IMR-90 (cell line): ENCODE data around the gene DVL2. TPM values are rescaled to one million over a fixed set of nuclear protein-coding genes. Genes with fewer than 3 reads are reported as not detected.
A peak's percentile ranks its signal among the peaks of the same experiment; 100 is the strongest.

ENCODE experiments used
- ATAC-seq: fragments of 200-7000 bp; cut with Tn5 transposase; 2 replicates; pipeline ENCODE4 v1.9.1; 2020; ENCODE audit warnings: low read depth, mild to moderate bottlenecking, moderate library complexity
- BruUV-seq: library from RNA; stranded (reverse); fragments of 400-500 nt; replicated peaks from 2 replicates; lab custom pipeline; 2021; lab: Mats Ljungman, UMichigan
- CTCF ChIA-PET: fragments of 300-600 bp; formaldehyde crosslinking; extraction: SDS; loops from one replicate; lab custom pipeline; 2021; ENCODE audit warnings: antibody characterized with exemption; lab: Yijun Ruan, JAX
- POLR2A ChIA-PET: fragments of 300-600 bp; sonication (Branson Sonifier 250); formaldehyde crosslinking; loops from one replicate; lab custom pipeline; 2022; ENCODE audit warnings: antibody characterized with exemption; ENCODE audit not compliant: unreplicated experiment; lab: Charles Lee
- DNase-seq: peaks from one replicate; pipeline ENCODE4 v3.0.0; 2013
- H2AFZ ChIP-seq: replicated peaks from 2 replicates; pipeline ENCODE3; 2013; ENCODE audit warnings: low read length, mild to moderate bottlenecking; ENCODE audit not compliant: poor library complexity
- H2AK5ac ChIP-seq: 2 replicates; pipeline ENCODE4 v1.6.1; 2013; ENCODE audit warnings: low read depth, low read length, inconsistent platforms
- H2AK9ac ChIP-seq: replicated peaks from 2 replicates; pipeline ENCODE3; 2013; ENCODE audit warnings: mild to moderate bottlenecking, low read depth, low read length, moderate library complexity; ENCODE audit not compliant: poor library complexity
- H2BK120ac ChIP-seq: 2 replicates; pipeline ENCODE4 v1.6.1; 2013; ENCODE audit warnings: low read depth, low read length, inconsistent platforms
- H2BK15ac ChIP-seq: 3 replicates; pipeline ENCODE4 v1.6.1; 2013; ENCODE audit warnings: low read depth, low read length, inconsistent platforms
- H2BK20ac ChIP-seq: 2 replicates; pipeline ENCODE4 v1.6.1; 2013; ENCODE audit warnings: low read depth, mild to moderate bottlenecking, inconsistent platforms, low read length, moderate library complexity
- H2BK5ac ChIP-seq: 2 replicates; pipeline ENCODE4 v1.6.1; 2013; ENCODE audit warnings: mild to moderate bottlenecking, low read depth, low read length, inconsistent platforms; ENCODE audit not compliant: poor library complexity, severe bottlenecking
- H3K14ac ChIP-seq: replicated peaks from 2 replicates; pipeline ENCODE4 v1.6.1; 2013; ENCODE audit warnings: low read depth, low read length, inconsistent platforms
- H3K18ac ChIP-seq: 2 replicates; pipeline ENCODE4 v1.6.1; 2013; ENCODE audit warnings: low read depth, low read length, control low read depth
- H3K23ac ChIP-seq: 2 replicates; pipeline ENCODE4 v1.6.1; 2013; ENCODE audit warnings: low read depth, low read length, inconsistent platforms
- H3K27ac ChIP-seq: 2 replicates; pipeline ENCODE4 v1.5.1; 2013; ENCODE audit warnings: mild to moderate bottlenecking, control low read depth, low read length; ENCODE audit not compliant: insufficient read depth
- H3K27me3 ChIP-seq: 2 replicates; pipeline ENCODE4 v1.6.1; 2013; ENCODE audit warnings: low read length; ENCODE audit not compliant: control insufficient read depth, insufficient read depth
- H3K36me3 ChIP-seq: 2 replicates; pipeline ENCODE4 v1.6.1; 2013; ENCODE audit warnings: low read length, mixed read lengths; ENCODE audit not compliant: control insufficient read depth, insufficient read depth
- H3K4ac ChIP-seq: 2 replicates; pipeline ENCODE4 v1.6.1; 2013; ENCODE audit warnings: low read depth, low read length, inconsistent platforms
- H3K4me1 ChIP-seq: 2 replicates; pipeline ENCODE4 v1.6.1; 2013; ENCODE audit warnings: low read length, mixed read lengths; ENCODE audit not compliant: control insufficient read depth, insufficient read depth
- H3K4me2 ChIP-seq: 2 replicates; pipeline ENCODE4 v1.6.1; 2013; ENCODE audit warnings: low read depth, mild to moderate bottlenecking, control low read depth, low read length, moderate library complexity
- H3K4me3 ChIP-seq: 2 replicates; pipeline ENCODE4 v1.5.1; 2013; ENCODE audit warnings: low read depth, mild to moderate bottlenecking, control low read depth, low read length, moderate library complexity; ENCODE audit not compliant: insufficient read depth
- H3K56ac ChIP-seq: 2 replicates; pipeline ENCODE4 v1.6.1; 2013; ENCODE audit warnings: low read length, inconsistent platforms; ENCODE audit not compliant: insufficient read depth; ENCODE audit errors: extremely low read depth
- H3K79me1 ChIP-seq, 2 experiments: 2 replicates each; pipeline ENCODE4 v1.6.1; 2013; ENCODE audit warnings: low read length in 2 of 2, inconsistent platforms in 1 of 2, low read depth in 1 of 2
- H3K9ac ChIP-seq: 2 replicates; pipeline ENCODE4 v1.6.1; 2013; ENCODE audit warnings: low read depth, low read length, control low read depth
- H3K9me1 ChIP-seq: 2 replicates; pipeline ENCODE4 v1.6.1; 2013; ENCODE audit warnings: low read length, inconsistent platforms; ENCODE audit not compliant: insufficient read depth
- H3K9me3 ChIP-seq: 2 replicates; pipeline ENCODE4 v1.6.1; 2013; ENCODE audit warnings: low read length; ENCODE audit not compliant: control insufficient read depth, insufficient read depth
- H4K20me1 ChIP-seq: 2 replicates; pipeline ENCODE4 v1.6.1; 2013; ENCODE audit warnings: low read length, inconsistent platforms; ENCODE audit not compliant: insufficient read depth
- H4K5ac ChIP-seq: 2 replicates; pipeline ENCODE4 v1.6.1; 2013; ENCODE audit warnings: mild to moderate bottlenecking, low read depth, low read length, control low read depth
- H4K8ac ChIP-seq, 2 experiments: 2 replicates each; pipeline ENCODE4 v1.6.1; 2013; ENCODE audit warnings: low read depth in 2 of 2, low read length in 2 of 2, control low read depth in 1 of 2, inconsistent platforms in 1 of 2
- H4K91ac ChIP-seq: 2 replicates; pipeline ENCODE4 v1.6.1; 2013; ENCODE audit warnings: low read depth, low read length, inconsistent platforms; ENCODE audit not compliant: insufficient read depth
- CEBPB ChIP-seq: IDR thresholded peaks from 2 replicates; pipeline ENCODE4 v1.6.1; 2012; ENCODE audit warnings: low read depth, low read length, improper control_type of control experiment
- CHD1 ChIP-seq: IDR thresholded peaks from 2 replicates; pipeline ENCODE4 v1.6.1; 2012; ENCODE audit warnings: low read depth, low read length, improper control_type of control experiment
- CTCF ChIP-seq: conservative IDR thresholded peaks from 2 replicates; pipeline ENCODE4 v1.5.1; 2012; ENCODE audit warnings: mild to moderate bottlenecking, low read depth, low read length, improper control_type of control experiment
- ELK1 ChIP-seq: fragments of 150-350 bp; IDR thresholded peaks from 2 replicates; pipeline ENCODE4 v1.6.1; 2016; ENCODE audit warnings: low read depth, mild to moderate bottlenecking, low read length, moderate library complexity, borderline replicate concordance
- FOS ChIP-seq: fragments of 150-350 bp; IDR thresholded peaks from 2 replicates; pipeline ENCODE4 v1.6.1; 2016; ENCODE audit warnings: low read depth, low read length
- MAFK ChIP-seq: IDR thresholded peaks from 2 replicates; pipeline ENCODE4 v1.6.1; 2012; ENCODE audit warnings: low read depth, low read length, improper control_type of control experiment
- MXI1 ChIP-seq: IDR thresholded peaks from 2 replicates; pipeline ENCODE4 v1.6.1; 2012; ENCODE audit warnings: low read depth, mild to moderate bottlenecking, low read length, moderate library complexity, borderline replicate concordance
- NFE2L2 ChIP-seq: fragments of 150-350 bp; IDR thresholded peaks from 2 replicates; pipeline ENCODE4 v1.6.1; 2016; ENCODE audit warnings: low read depth, mild to moderate bottlenecking, low read length
- POLR2A ChIP-seq: IDR thresholded peaks from 2 replicates; pipeline ENCODE4 v1.6.1; 2012; ENCODE audit warnings: mild to moderate bottlenecking, low read depth, low read length
- RAD21 ChIP-seq: IDR thresholded peaks from 2 replicates; pipeline ENCODE4 v1.6.1; 2012; ENCODE audit warnings: low read length, improper control_type of control experiment
- RCOR1 ChIP-seq: IDR thresholded peaks from 2 replicates; pipeline ENCODE4 v1.6.1; 2012; ENCODE audit warnings: mild to moderate bottlenecking, low read length, improper control_type of control experiment; ENCODE audit not compliant: insufficient replicate concordance
- RFX5 ChIP-seq: IDR thresholded peaks from 2 replicates; pipeline ENCODE4 v1.8.0; 2012; ENCODE audit warnings: low read depth, mild to moderate bottlenecking, low read length, moderate library complexity
- SMC3 ChIP-seq: fragments of 150-350 bp; IDR thresholded peaks from 2 replicates; pipeline ENCODE4 v1.6.1; 2016; ENCODE audit warnings: low read depth, mild to moderate bottlenecking, antibody characterized with exemption, low read length, moderate library complexity
- WGBS, 2 experiments: methylation state at CpG; one replicate each; pipeline versions ENCODE4 v1.1.5 to v1.1.7; 2013; ENCODE audit warnings: missing lambda C conversion rate in 2 of 2; ENCODE audit not compliant: insufficient read length in 1 of 2; ENCODE audit errors: extremely low coverage in 2 of 2; 5-methylcytosine and 5-hydroxymethylcytosine counted together
- dilution Hi-C: fragments of 300-500 bp; cut with HindIII; formaldehyde crosslinking; loops from one replicate; pipeline ENCODE4 v1.14.3; 2018; ENCODE audit warnings: low sequenced_read_pairs; ENCODE audit not compliant: unreplicated experiment
- in situ Hi-C: fragments of 300-500 bp; cut with MboI; formaldehyde crosslinking; loops from 3 replicates; pipeline ENCODE4 v1.14.3; 2019; ENCODE audit warnings: low sequenced_read_pairs, inconsistent platforms, mixed read lengths
- intact Hi-C: fragments of 100-400 bp; cut with micrococcal nuclease; formaldehyde crosslinking; loops from 2 replicates; pipeline ENCODE4 v1.10.0; 2022
- polyA plus RNA-seq, 3 experiments: library from polyadenylated mRNA; depleted of rRNA; stranded (reverse); fragments of >200 nt; gene quantifications; 2 replicates each; pipeline ENCODE4 v1.2.3, GENCODE V29; 2012; ENCODE audit warnings: low replicate concordance in 1 of 3
- total RNA-seq: library from RNA; depleted of rRNA; stranded (reverse); fragments of >200 nt; gene quantifications from 2 replicates; pipeline ENCODE4 v1.2.3, GENCODE V29; 2012

The DVL2 gene
- total and polyA plus RNA-seq, 2 of the 4 experiments (the other 2 are of a cell fraction): 11.8 to 21.3 TPM

- H3K4ac ChIP-seq: peak within 1 kb of the TSS; percentile 99
- H3K18ac ChIP-seq: peak within 1 kb of the TSS; percentile 27; the same call in 1 of the 2 replicates
- peak within 1 kb of the TSS; percentile 86 for H2BK120ac ChIP-seq
- peak within 1 kb of the TSS; percentile 78; the same call in 2 of the 3 replicates for H2BK15ac ChIP-seq
- ATAC-seq (peak; percentile 71), DNase-seq (peak; percentile 86)
- H3K4me2 ChIP-seq: peak within 1 kb of the TSS; percentile 81
- H3K14ac ChIP-seq: peak within 1 kb of the TSS; percentile 90
- peak within 1 kb of the TSS; percentile 18; the same call in 1 of the 2 replicates for H2BK20ac ChIP-seq
- peak within 1 kb of the TSS; percentile 98 to 99 for H4K8ac ChIP-seq
- peaks cover 39% of the 10 kb centered on the region for H3K36me3 ChIP-seq
- peak within 1 kb of the TSS; percentile 66 for H4K5ac ChIP-seq
- H3K4me1 ChIP-seq: peaks cover 24% of the 10 kb centered on the region
- H3K27ac ChIP-seq: peak within 1 kb of the TSS; percentile 77
- H3K23ac ChIP-seq: peak within 1 kb of the TSS; percentile 86
- CTCF ChIA-PET: interaction anchor here (0.6 to 1.0 kb wide), 3 partner anchors 11 to 130 kb away, joined by 3 to 5 read pairs (median 4); partner anchors contain the start of gene PHF23
- peaks cover 12 to 83% of the 10 kb centered on the region in 2 experiments for H3K79me1 ChIP-seq
- H2AK5ac ChIP-seq: peak within 1 kb of the TSS; percentile 93
- WGBS, 2 experiments: 1% methylated on average over 29 of the region's 63 CpGs; no CpG with 5 or more reads in 1 of the 2 experiments
- in situ Hi-C loops (no loop called here), dilution Hi-C loops (no loop called here), intact Hi-C loops (loop anchor here (2.0 kb wide), 1 partner anchor 15 kb away; the partner anchor contains the start of gene DVL2)
- no peaks in the 10 kb centered on the region for H3K9me3 ChIP-seq
- BruUV-seq: TSS peak; percentile 48
- no peaks in the 10 kb centered on the region for H3K27me3 ChIP-seq
- peak within 1 kb of the TSS; percentile 86 for H2BK5ac ChIP-seq
- peaks cover 49% of the 10 kb centered on the region for H4K20me1 ChIP-seq
- peak within 1 kb of the TSS; percentile 72 for H3K9ac ChIP-seq
- POLR2A ChIA-PET: interaction anchor here (0.6 to 1.4 kb wide), 4 partner anchors 9 to 175 kb away, joined by 3 to 5 read pairs (median 4); partner anchors contain the start of gene GABARAP
- peak within 1 kb of the TSS; percentile 97 for H4K91ac ChIP-seq
- peak within 1 kb of the TSS; percentile 93 for H2AK9ac ChIP-seq
- H2AFZ ChIP-seq: peak within 1 kb of the TSS; percentile 95
- H3K9me1 ChIP-seq: peaks cover 21% of the 10 kb centered on the region; the same call in 1 of the 2 replicates
- peak within 1 kb of the TSS; percentile 66 for H3K4me3 ChIP-seq
- peak within 1 kb of the TSS; percentile 83 for H3K56ac ChIP-seq
- no peak for TF ChIP-seq ELK1
- TF ChIP-seq SMC3: no peak
- peak; percentile 83; the same call in 1 of the 2 replicates for TF ChIP-seq FOS
- peak; percentile 22; the same call in 1 of the 2 replicates for TF ChIP-seq NFE2L2
- TF ChIP-seq MXI1: peak; percentile 87
- TF ChIP-seq RAD21: no peak
- no peak for TF ChIP-seq CTCF
- 0 out of 2 replicates have a peak, but pooled peaks have one; percentile 36 for TF ChIP-seq CHD1
- TF ChIP-seq RFX5: no peak
- TF ChIP-seq POLR2A: peak; percentile 95
- TF ChIP-seq RCOR1: no peak
- no peak for TF ChIP-seq CEBPB
- no peak for TF ChIP-seq MAFK
These were observed 14.3 kb downstream of the DVL2 start, which contains the start of the genes ACADVL and DLG4 for GRCh38 chr17:7219812-7220592. ACADVL (plus strand) TSS chr17:7219938; CDS start chr17:7219985, 47 bp downstream. DLG4 (minus strand) TSS chr17:7219836.
